ENCODE results near the gene CTDSP1. TPM values are rescaled to one million over a fixed set of nuclear protein-coding genes. Genes with fewer than 3 reads are reported as not detected.

CTDSP1 gene
- total RNA-seq, 1 experiment from 2014 or later: 104 TPM

GRCh38 chr2:218398437-218399390 lies 954 bp upstream of the CTDSP1 start:
- peaks cover 62% of the 10 kb centered on the region for H3K36me3 Mint-ChIP-seq (ENCODE audit: insufficient read depth, unreplicated experiment)
- ChIA-PET CTCF (interaction anchor here (1.0 to 1.3 kb wide), 3 partner anchors 20 to 128 kb away, joined by 3 to 4 read pairs (median 3); partner anchors contain the start of genes AAMP, PNKD and VIL1), POLR2A (interaction anchor here (1.0 to 3.4 kb wide), 3 partner anchors 104 to 112 kb away, joined by 8 to 37 read pairs (median 17); no protein-coding TSS in a partner anchor)
- peak overlapping the region; percentile 98 for H3K27ac Mint-ChIP-seq (ENCODE audit: unreplicated experiment)
- intact Hi-C loops (cut with micrococcal nuclease; ENCODE audit: unreplicated experiment): no loop called here
- DNase-seq: peak; percentile 84 to 88
- peaks cover 15% of the 10 kb centered on the region for H3K4me1 ChIP-seq
- H3K4me1 Mint-ChIP-seq (ENCODE audit: low read depth, unreplicated experiment): peaks cover 22% of the 10 kb centered on the region
- no peaks in the 10 kb centered on the region for H3K27me3 Mint-ChIP-seq (ENCODE audit: insufficient read depth, unreplicated experiment)
- peak overlapping the region; percentile 77 for H3K4me3 ChIP-seq (ENCODE audit: low read depth, low read length)
- no peak for TF ChIP-seq CTCF (IDR thresholded peaks at IDR 0.05; ENCODE audit: insufficient read depth in 1 of 2, low read depth in 1 of 2, low read length in 1 of 2, severe bottlenecking in 1 of 2, unreplicated experiment in 1 of 2)
- no TSS peak for BruUV-seq (replicated peaks)
- H3K27me3 ChIP-seq (replicated peaks; ENCODE audit: control insufficient read depth, insufficient read depth, low read length): no peaks in the 10 kb centered on the region
- no peaks in the 10 kb centered on the region for H3K9me3 Mint-ChIP-seq (ENCODE audit: unreplicated experiment)
- H3K4me3 Mint-ChIP-seq (ENCODE audit: unreplicated experiment): peak overlapping the region; percentile 98
- no peaks in the 10 kb centered on the region for H3K36me3 ChIP-seq (ENCODE audit: control insufficient read depth, insufficient read depth, low read length)
- no peaks in the 10 kb centered on the region for H3K9me3 ChIP-seq

GRCh38 chr2:218400167-218400929 lies 680 bp downstream of the CTDSP1 start:
- peak in 1 of 2 experiments; percentile 76 for DNase-seq
- Mint-ChIP-seq H3K9me3 (ENCODE audit: unreplicated experiment) (no peaks in the 10 kb centered on the region), H3K27me3 (ENCODE audit: insufficient read depth, unreplicated experiment) (no peaks in the 10 kb centered on the region), H3K4me3 (ENCODE audit: unreplicated experiment) (peak overlapping the region; percentile 98), H3K27ac (ENCODE audit: unreplicated experiment) (peak overlapping the region; percentile 98), H3K4me1 (ENCODE audit: low read depth, unreplicated experiment) (peaks cover 38% of the 10 kb centered on the region), H3K36me3 (ENCODE audit: insufficient read depth, unreplicated experiment) (peaks cover 78% of the 10 kb centered on the region)
- ChIA-PET CTCF (interaction anchor here (0.6 to 2.0 kb wide), 7 partner anchors 31 to 148 kb away, joined by 3 to 7 read pairs (median 3); partner anchors contain the start of gene CATIP), POLR2A (interaction anchor here (0.5 to 2.1 kb wide), 8 partner anchors 19 to 724 kb away, joined by 3 to 17 read pairs (median 4); partner anchors contain the start of genes AAMP, PNKD and VIL1)
- peaks cover 27% of the 10 kb centered on the region for H3K4me1 ChIP-seq
- no peaks in the 10 kb centered on the region for H3K9me3 ChIP-seq
- TF ChIP-seq CTCF (IDR thresholded peaks at IDR 0.05; ENCODE audit: insufficient read depth in 1 of 2, low read depth in 1 of 2, low read length in 1 of 2, severe bottlenecking in 1 of 2, unreplicated experiment in 1 of 2): no peak
- no peaks in the 10 kb centered on the region for H3K27me3 ChIP-seq (replicated peaks; ENCODE audit: control insufficient read depth, insufficient read depth, low read length)
- no TSS peak for BruUV-seq (replicated peaks)
- intact Hi-C loops (cut with micrococcal nuclease; ENCODE audit: unreplicated experiment): no loop called here
- H3K4me3 ChIP-seq (ENCODE audit: low read depth, low read length): peak overlapping the region; percentile 77
- H3K36me3 ChIP-seq (ENCODE audit: control insufficient read depth, insufficient read depth, low read length): no peaks in the 10 kb centered on the region
